ENCODE results near the gene ZNF350.
A peak's percentile ranks its signal among the peaks of the same experiment; 100 is the strongest.
"Not testable (repeated sequence)": the region's sequence is repeated elsewhere in the genome, so short reads cannot be mapped to it uniquely, and the experiment has no call there.

Gene ZNF350

DNA sequence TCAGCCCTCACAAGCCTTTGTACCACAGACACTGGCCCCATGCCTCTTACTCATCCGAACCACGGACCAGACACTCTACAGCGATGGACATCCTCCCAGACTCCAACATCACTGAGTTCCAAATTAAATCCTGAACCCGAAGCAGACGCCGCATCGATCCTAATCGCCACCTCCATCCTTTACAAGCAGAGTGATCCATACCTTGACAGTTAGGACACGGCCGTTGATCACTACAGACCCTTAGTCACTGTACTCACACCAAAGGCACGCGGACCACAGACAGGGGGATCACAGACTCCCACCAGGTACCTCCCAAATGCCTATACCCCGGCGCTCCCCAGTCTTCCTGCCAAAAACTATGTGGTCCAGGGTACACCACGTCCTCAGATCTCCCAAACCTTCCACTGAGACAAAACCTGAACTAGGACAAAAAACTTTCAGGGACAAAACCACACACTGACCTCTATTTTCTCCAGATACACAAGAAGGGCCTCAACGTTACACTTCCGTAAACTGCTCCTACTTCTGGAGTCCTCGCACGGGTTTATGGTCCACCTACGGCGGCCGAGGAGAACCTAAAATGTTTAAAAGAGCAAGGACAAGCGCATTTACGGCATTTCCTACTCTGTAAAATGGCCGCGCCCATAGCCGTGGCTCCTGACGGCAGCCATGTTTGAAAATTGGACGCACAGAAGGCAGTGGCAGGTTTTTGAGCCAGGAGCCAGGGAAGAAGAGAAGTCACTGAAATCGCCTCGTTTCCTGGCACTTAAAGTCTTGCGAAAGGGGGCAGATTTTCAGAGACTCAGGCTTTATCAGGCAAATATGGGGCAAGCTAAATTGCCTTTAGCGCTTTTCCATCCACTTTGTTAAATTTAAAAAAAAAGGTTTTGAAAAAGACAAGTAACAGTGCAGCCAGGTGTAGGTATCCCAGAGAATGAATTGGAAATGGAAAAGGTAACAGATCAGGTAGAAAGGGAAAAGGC, at the start of gene ZNF350:
TSS of gene ZNF350 (minus strand) at position 532 of the 983 bp plus-strand sequence. CDS start 12,480 bp downstream, outside the sequence.
- peak; percentile 78 for DNase-seq (ENCODE audit: low read depth)

DNA sequence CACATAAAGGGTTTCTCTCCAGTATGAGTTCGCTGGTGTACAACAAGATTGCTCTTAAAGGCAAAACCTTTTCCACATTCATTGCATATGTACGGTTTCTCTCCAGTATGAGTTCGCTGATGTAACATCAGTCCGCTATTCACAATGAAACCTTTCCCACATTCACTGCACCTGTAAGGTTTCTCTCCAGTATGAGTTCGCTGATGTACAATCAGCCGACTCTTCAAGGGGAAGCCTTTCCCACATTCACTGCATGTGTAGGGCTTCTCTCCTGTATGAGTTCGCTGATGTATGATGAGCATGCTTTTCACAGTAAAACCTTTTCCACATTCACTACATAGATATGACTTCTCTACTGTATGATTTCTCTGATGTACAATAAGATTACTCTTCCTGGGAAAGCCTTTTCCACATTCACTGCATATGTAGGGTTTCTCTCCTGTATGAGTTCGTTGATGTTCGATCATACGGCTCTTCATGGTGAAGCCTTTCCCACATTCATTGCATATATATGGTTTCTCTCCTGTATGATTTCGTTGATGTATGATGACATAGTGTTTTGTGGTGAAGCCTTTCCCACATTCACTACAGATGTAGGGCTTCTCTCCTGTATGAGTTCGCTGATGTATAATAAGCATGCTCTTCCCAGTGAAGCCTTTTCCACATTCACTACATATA, 47.5 kb upstream of the ZNF350 start:
- no peak for DNase-seq (ENCODE audit: low read depth)

DNA sequence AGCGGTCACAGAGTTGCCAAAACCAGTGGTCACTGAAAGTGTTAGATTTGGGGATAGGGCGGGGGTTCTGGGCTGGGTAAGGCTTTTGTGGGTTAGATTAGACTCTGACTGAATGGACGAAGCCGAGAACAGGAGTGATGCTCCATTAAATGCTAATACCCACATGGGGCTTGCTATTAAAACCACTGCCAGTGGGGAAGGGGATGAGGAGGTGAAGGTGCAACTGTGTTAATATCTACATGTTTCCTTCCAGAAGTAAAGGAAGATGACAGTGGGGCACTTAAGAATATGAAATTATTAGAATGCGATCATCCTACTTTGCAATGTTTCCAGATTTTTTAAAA, 42.1 kb upstream of the ZNF350 start:
- DNase-seq (ENCODE audit: low read depth): no peak

DNA sequence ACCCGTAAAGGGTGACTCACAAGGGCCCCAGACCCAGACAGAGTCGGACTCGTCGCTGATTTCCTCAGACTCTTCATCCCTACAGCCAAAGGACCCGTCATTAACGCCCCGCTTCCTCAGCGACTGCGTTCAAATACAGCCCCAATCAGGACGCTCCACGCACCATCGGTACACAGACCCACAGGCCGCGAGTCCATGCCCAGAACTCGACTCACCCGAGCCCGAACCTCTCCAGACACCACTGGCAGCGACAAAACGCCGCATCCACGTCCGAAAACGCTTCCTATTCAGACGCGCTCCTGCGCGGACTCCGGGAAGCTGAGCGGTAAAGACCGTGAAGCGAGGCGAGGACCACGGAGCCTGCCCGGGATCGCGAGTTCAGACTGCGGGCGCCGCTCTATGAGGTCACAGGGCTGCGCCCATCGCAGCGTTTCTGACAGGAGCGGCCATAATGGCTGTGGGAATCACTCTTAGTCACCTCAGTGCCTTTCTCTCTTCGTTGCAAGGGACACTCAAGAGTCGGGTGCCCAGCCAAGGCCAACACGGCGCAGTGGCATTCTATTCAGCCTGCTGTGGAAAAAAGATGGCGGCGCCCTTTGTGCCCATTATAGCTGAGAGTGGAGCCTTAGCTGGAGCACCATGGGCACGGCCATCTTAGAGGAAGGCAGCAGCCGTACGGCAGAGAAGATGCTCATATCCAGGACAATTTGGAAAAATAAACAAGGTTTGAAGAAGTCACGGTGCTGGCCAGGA, 41.6 kb upstream of the ZNF350 start, which contains the start of gene ZNF614:
TSS of gene ZNF614 (minus strand) at position 353 of the 753 bp plus-strand sequence. CDS start 2,634 bp downstream, outside the sequence.
- DNase-seq (ENCODE audit: low read depth): peak; percentile 69

DNA sequence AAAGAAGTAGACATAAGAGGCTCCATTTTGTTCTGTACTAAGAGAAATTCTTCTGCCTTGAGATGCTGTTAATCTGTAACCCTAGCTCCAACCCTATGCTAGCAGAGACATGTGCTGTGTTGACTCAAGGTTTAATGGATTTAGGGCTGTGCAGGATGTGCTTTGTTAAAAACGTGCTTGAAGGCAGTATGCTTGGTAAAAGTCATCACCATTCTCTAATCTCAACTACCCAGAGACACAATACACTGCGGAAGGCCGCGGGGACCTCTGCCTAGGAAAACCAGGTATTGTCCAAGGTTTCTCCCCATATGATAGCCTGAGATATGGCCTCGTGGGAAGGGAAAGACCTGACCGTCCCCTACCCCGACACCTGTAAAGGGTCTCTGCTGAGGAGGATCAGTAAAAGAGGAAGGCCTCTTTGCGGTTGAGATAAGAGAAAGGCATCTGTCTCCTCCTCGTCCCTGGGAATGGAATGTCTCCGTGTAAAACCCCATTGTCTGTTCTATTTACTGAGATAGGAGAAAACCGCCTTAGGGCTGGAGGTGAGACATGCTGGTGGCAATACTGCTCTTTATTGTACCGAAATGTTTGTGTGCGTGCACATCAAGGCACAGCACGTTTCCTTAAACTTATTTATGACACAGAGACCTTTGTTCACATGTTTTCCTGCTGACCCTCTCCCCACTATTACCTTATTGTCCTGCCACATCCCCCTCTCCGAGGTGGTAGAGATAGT, 39.8 kb upstream of the ZNF350 start:
- not testable (repeated sequence) for DNase-seq (ENCODE audit: low read depth)

DNA sequence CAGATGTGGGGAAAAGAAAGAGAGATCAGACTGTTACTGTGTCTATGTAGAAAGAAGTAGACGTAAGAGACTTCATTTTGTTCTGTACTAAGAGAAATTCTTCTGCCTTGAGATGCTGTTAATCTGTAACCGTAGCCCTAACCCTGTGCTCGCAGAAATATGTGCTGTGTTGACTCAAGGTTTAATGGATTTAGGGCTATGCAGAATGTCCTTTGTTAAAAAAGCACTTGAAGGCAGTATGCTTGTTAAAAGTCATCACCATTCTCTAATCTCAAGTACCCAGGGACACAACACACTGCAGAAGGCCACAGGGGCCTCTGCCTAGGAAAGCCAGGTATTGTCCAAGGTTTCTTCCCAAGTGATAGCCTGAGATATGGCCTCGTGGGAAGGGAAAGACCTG, 37.8 kb upstream of the ZNF350 start:
- DNase-seq (ENCODE audit: low read depth): not testable (repeated sequence)

DNA sequence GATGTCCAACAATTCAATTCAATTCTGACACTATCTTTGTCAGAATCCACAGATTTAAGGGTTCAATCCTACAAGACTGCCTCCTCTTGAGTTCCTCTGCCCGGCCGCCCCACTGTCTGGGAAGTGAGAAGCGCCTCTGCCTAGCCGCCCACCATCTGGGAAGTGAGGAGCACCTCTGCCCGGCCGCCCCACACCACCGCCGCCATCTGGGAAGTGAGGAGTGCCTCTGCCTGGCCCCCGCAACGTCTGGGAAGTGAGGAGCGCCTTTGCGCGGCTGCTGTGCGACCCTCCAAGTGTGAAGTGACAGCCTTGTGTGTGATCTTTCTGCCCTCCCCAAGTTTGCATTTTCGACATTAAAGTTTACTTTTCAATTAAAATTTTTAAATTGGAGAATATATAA, 35.6 kb upstream of the ZNF350 start:
- DNase-seq (ENCODE audit: low read depth): no peak

DNA sequence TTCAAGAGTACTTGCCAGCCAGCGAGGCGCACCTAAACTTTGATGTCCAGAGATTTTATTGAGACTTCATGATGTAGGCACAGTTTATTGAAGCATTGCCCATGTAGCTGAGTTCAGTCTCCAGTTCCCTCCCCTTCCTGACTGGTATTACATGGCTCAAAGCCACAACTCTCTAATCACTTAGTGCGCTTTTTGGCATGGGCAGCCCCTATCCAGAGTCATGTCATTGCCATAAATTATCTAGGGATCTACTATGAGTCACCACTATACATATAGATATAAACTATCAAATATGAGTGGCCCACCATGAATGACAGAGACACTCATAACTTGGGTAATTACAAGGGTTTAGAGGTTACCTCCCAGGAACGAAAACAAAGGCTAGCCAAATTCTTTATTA, 33.9 kb upstream of the ZNF350 start:
- DNase-seq (ENCODE audit: low read depth): no peak

DNA sequence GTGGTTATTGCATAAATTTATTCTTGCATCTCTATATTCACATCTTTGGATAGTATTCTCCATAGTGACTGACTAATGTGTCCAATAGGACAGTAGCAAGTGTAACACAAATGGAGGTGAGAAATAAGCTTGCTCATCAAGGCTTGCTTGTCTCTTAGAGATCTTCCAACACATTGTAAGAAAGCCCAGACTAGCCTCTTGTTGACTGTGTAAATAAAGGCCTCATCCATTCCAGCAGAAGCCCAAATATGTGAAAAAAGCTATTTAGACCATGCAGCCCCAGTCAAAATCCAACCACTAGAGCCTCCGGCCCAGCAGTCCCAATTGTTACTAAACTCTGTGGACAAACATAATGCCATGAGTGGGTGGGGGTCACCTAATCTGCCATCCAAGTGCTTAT, 24.0 kb upstream of the ZNF350 start:
- DNase-seq (ENCODE audit: low read depth): no peak

DNA sequence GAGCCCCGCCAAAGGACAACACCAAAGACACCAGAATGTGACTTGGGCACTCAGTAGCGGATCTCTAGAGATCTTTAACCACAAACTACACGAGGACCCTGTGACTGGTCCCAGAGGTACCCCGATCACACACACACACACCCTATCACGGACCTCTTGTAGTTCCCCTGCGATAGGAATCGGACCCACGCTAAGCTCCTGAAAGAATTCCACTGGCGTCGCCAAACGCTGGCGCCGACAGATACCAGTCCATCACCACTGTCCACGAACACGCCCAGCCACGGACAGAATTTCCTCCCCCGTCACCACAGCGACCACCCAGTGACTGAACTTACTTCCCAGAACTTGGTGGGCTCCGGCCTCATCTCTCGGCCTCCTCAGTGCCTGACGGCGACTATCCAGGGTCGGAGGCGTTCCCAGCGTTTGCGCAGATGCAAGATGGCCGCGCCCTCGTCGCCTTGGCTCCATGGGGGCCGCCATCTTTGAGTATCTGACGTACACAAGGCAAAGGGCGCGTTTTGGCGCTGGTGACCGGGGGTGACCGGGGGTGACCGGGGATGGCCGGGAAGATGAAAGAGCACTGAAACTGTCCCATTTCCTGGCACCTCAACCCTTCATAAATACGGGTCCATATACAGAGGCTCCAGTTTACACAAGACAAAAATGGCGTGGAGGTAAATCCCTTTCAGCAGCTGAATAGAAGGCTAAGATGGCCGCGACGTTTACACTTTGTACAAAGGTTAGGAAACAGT, 21.3 kb upstream of the ZNF350 start, which contains the start of gene ZNF615:
TSS of gene ZNF615 (minus strand) at position 406 of the 752 bp plus-strand sequence. CDS start 4,500 bp downstream, outside the sequence.
- DNase-seq (ENCODE audit: low read depth): peak; percentile 84

DNA sequence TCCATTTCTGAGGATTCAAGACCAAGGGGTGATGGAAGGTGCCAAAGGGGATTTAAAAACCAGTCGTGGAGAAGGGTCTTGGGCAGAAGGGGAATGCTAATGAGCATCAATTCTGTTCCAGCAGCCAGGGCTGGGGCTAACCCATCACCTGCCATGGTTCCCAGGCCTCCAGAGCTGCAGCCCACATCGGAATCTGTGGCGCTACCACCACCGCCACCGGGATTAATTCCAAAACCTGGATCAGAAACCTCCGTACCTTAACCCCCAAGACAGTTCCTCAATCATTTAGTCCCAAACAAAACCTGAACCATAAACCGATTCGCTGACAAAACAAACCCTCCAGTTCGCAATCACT, 20.8 kb upstream of the ZNF350 start:
- no peak for DNase-seq (ENCODE audit: low read depth)

DNA sequence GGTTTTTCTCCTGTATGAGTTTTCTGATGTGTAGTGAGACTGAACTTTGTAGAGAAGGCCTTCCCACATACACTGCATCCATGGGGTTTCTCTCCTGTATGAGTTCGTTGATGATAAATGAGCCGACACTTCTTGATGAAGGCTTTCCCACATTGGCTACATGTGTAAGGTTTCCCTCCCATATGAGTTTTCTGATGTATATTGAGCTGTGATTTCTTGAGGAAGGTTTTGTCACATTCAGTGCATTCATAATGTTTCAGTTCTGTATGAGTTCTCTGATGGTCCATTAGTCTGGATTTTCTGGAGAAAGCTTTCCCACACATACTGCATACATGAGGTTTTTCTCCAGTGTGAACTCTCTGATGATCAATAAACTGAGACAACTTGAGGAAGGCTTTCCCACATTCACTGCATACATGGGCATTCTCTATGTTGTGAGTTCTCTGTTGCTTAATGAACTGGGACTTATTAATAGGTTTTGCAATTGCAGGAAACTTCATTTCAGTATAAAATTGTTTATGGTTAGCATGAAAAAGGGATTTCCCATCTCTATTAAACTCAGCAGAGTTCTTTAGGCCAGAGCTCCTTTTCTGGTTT, 7.5 kb upstream of the ZNF350 start:
- DNase-seq (ENCODE audit: low read depth): no peak

DNA sequence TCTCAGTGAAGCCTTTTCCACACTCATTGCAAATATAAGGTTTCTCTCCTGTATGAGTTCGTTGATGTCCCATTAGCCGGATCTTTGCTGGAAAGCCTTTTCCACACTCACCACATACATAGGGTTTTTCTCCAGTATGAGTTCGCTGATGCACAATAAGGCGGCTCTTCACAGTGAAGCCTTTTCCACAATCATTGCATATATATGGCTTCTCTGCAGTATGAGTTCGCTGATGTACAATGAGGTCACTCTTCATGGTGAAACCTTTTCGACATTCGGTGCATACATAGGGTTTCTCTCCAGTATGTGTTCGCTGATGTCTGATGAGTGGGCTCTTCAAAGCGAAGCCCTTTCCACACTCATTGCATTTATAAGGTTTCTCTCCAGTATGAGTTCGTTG, 6.8 kb upstream of the ZNF350 start:
- no peak for DNase-seq (ENCODE audit: low read depth)

DNA sequence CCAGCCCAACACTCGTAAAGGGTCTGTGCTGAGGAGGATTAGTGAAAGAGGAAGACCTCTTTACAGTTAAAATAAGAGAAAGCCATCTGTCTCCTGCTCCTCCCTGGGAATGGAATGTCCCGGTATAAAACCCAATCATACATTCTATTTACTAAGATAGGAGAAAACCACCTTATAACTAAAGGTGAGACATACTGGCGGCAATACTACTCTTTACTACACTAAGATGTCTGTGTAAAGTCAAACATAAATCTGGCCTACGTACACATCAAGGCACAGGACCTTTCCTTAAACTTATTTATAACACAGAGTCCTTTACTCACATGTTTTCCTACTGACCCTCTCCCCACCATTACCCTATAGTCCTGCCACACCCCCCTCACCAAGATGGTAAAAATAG, 3.3 kb downstream of the ZNF350 start:
- no peak for DNase-seq (ENCODE audit: low read depth)

DNA sequence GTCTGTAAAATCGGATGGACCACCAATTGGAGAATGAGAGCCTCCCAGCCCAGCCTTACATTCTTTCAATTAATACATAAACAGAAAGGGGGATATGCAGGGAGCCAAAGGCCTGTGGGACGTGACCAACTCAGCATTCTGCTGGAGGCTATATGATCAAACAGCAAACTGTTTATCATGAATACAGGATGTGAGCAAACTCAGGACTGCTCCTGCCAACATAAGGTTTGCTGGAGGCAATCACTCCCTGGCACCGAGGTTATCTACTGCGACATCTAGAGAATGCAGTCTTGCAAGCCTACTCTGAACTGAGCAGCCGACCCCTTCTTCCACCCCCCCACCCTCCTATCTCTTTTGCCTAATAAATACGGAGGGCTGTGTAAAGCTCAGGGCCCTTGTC, 5.7 kb downstream of the ZNF350 start:
- DNase-seq (ENCODE audit: low read depth): not testable (repeated sequence)

DNA sequence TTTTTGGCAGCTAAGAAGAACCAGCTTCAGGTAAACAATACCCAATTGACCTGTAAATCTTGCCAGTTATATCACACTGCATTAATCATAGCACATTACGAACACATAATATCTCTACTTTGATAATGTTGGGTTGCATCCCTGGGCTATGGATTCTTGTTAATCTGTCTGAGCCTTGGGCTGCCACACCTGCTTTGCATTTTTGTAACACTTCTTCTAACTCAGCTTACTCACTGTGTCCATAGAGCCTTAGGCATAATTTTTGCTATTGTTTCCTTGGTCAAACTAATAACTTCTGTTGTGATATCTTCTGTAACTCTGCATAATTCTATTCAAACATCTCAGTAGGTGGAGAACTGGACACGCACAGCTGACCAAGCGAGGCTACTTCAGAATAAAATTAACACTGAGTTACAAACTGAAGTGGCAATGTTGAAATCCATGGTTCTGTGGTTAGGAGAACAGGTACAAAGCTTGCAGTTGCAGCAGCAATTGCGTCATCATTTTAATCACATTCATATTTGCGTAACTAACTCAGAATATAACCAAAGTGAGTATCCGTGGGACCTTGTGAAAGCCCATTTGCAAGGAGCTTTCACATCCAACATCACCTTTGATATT, 6.4 kb downstream of the ZNF350 start:
- no peak for DNase-seq (ENCODE audit: low read depth)

DNA sequence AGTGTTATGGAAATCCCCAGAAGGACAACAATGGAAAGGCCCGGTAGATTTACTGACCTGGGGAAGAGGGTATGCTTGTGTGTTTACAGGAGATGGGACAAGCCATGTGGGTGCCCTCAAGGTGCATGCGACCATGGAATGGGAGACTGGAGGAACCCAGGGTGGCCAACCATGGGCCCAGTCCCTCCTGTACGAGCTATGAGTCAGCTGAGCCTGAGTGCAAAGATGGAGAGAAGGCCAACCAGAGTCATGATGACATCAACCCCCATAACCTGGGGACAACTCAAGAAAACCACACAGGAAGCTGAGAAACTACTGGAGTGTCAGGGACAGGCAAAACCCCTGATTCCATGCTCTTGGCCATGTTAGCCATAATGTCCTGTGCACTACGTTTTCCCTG, 7.8 kb downstream of the ZNF350 start:
- no peak for DNase-seq (ENCODE audit: low read depth)

DNA sequence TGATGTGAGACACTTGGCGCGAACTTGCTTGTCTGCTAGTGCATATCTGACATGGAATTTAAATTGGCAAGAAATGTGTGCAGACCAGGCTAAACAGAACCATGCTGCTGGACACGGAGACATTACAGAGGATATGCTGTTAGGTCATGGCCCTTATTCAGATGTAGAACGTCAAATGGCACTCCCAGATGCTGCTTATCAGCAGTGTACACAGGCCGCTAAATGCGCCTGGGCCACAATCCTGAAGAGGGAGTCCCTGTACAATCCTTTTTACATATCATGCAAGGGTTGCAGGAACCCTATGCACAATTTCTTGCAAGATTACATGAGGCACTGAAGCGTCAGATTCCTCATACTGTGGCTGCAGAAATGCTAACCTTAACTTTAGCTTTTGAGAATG, 9.3 kb downstream of the ZNF350 start:
- no peak for DNase-seq (ENCODE audit: low read depth)

DNA sequence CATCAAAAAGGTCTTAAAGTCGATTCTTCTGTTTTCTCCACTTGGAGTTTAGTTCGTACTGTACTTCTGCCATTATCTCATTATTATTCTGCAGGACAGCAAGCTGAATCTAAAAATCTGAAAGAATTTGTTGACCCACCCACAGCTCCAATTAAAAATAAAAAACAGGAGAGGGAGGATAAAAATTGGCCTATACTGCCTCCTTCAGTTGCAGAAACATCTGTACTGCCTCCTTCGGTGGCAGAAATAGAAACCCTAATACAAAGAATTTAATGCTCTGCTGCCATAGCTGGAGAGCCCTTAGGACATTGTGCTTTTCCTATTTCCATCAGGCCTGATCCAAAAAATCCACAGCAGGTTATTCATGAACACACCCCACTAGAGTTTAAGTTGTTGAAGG, 9.8 kb downstream of the ZNF350 start:
- no peak for DNase-seq (ENCODE audit: low read depth)

DNA sequence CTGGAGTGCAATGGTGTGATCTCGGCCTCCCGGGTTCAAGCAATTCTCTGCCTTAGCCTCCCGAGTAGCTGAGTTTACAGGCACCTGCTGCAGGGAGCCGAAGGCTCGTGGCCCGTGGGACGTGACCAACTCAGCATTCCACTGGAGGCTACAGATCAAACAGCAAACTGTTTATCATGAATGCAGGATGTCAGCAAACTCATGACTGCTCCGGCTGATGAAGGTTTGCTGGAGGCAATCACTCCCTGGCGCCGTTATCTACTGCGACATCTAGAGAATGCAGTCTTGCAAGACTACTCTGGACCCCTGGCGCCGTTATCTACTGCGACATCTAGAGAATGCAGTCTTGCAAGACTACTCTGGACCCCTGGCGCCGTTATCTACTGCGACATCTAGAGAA, 10.9 kb downstream of the ZNF350 start:
- not testable (repeated sequence) for DNase-seq (ENCODE audit: low read depth)

All from activated T-cell treated with anti-CD3 and anti-CD28 coated beads for 1 hour (primary cell).